Testis (tissue), 3 donors: Measurements from ENCODE around the gene ALDOC. TPM values are rescaled to one million over a fixed set of nuclear protein-coding genes. Genes with fewer than 3 reads are reported as not detected.

ENCODE experiments used
- DNase-seq: peaks from one replicate; pipeline ENCODE4 v3.0.0-alpha.2; 2019
- H3K27ac ChIP-seq, 2 donors: fragments of 200-600 bp; sonication (generic); one replicate each; pipeline ENCODE4 v1.5.1; 2019
- H3K27me3 ChIP-seq: fragments of 200-600 bp; sonication (generic); one replicate; pipeline ENCODE4 v1.5.1; 2019
- H3K36me3 ChIP-seq: fragments of 200-600 bp; sonication (generic); one replicate; pipeline ENCODE4 v1.5.1; 2017; ENCODE audit warnings: low read depth; ENCODE audit errors: missing control alignments
- H3K4me1 ChIP-seq: fragments of 200-600 bp; sonication (generic); one replicate; pipeline ENCODE4 v1.5.1; 2019
- H3K4me3 ChIP-seq, 2 donors: fragments of 200-600 bp; sonication (generic); one replicate each; pipeline ENCODE4 v1.5.1; 2017 to 2019
- H3K9me3 ChIP-seq: fragments of 200-600 bp; sonication (generic); one replicate; pipeline ENCODE4 v1.5.1; 2017
- CTCF ChIP-seq, 3 experiments: fragments of 450-650 bp in 2 of 3; fragments of 200-600 bp in 1 of 3; sonication (generic) in 1 of 3; IDR thresholded peaks; one replicate each; pipeline ENCODE4 v1.5.1; 2016 to 2019; ENCODE audit warnings: antibody characterized with exemption in 3 of 3, mild to moderate bottlenecking in 2 of 3, moderate library complexity in 1 of 3
- POLR2A ChIP-seq: fragments of 450-650 bp; IDR thresholded peaks from one replicate; pipeline ENCODE4 v1.6.1; 2017; ENCODE audit warnings: antibody characterized with exemption, mild to moderate bottlenecking, moderate library complexity
- WGBS, 2 donors: methylation state at CpG; one replicate each; pipeline ENCODE4 v1.1.5; 2018; 5-methylcytosine and 5-hydroxymethylcytosine counted together
- intact Hi-C: fragments of 100-400 bp; cut with DNase I; formaldehyde crosslinking; loops from one replicate; pipeline ENCODE4 v1.15.1; 2023; ENCODE audit warnings: low total_unique reads
- polyA plus RNA-seq: library from polyadenylated mRNA; stranded (reverse); fragments of 350-450 nt; fragmentation: Illumina TruSeq; extraction: RNeasy Lipid Tissue Mini Kit (QIAGEN cat#74804); gene quantifications from one replicate; pipeline ENCODE4 v1.2.3, GENCODE V29; 2014; ENCODE audit warnings: low read depth, low replicate concordance; ENCODE audit not compliant: insufficient read depth
- total RNA-seq, 2 donors: library from RNA; depleted of rRNA; stranded (reverse); fragments of >200 nt; gene quantifications; one replicate each; pipeline ENCODE4 v1.2.3, GENCODE V29; 2016

ALDOC gene
- total and polyA plus RNA-seq, 3 donors from 2014 or later: 29.2 to 65.8 (median 30.7) TPM

GRCh38 chr17:28563475-28563874 is 13.2 kb downstream of the ALDOC start:
- intact Hi-C loops: no loop called here
- WGBS, 2 donors: 74 to 90% methylated on average over 3 of the region's 3 CpGs
- H3K36me3 ChIP-seq: no peaks in the 10 kb centered on the region
- no peaks in the 10 kb centered on the region for H3K27me3 ChIP-seq
- no peaks in the 10 kb centered on the region for H3K9me3 ChIP-seq
- TF ChIP-seq POLR2A (no peak), CTCF (IDR thresholded peaks at IDR 0.05) (no peak)
- no peak for DNase-seq
- peaks cover 6% of the 10 kb centered on the region for H3K4me1 ChIP-seq
- no peak overlapping the region for H3K4me3 ChIP-seq
- H3K27ac ChIP-seq: no peak overlapping the region

GRCh38 chr17:28555022-28555421 is 21.7 kb downstream of the ALDOC start:
- peaks cover 17% of the 10 kb centered on the region for H3K4me1 ChIP-seq
- no peaks in the 10 kb centered on the region for H3K36me3 ChIP-seq
- WGBS, 2 donors: 93 to 96% methylated on average over 3 of the region's 3 CpGs
- no peak overlapping the region for H3K27ac ChIP-seq
- H3K4me3 ChIP-seq: no peak overlapping the region
- DNase-seq: no peak
- intact Hi-C loops: no loop called here
- H3K9me3 ChIP-seq: no peaks in the 10 kb centered on the region
- no peaks in the 10 kb centered on the region for H3K27me3 ChIP-seq
- TF ChIP-seq POLR2A (no peak), CTCF (IDR thresholded peaks at IDR 0.05) (no peak)

- intact Hi-C loops: no loop called here
- DNase-seq: no peak
- H3K9me3 ChIP-seq: no peaks in the 10 kb centered on the region
- peaks cover 21% of the 10 kb centered on the region for H3K4me1 ChIP-seq
- no peaks in the 10 kb centered on the region for H3K36me3 ChIP-seq
- no peak for TF ChIP-seq CTCF (IDR thresholded peaks at IDR 0.05)
- H3K4me3 ChIP-seq: no peak overlapping the region
- no peak overlapping the region for H3K27ac ChIP-seq
- 79 to 90% methylated on average over 4 to 6 of the region's 6 CpGs for WGBS, 2 donors
- no peaks in the 10 kb centered on the region for H3K27me3 ChIP-seq
These were observed 22.1 kb downstream of the ALDOC start for GRCh38 chr17:28554565-28554964.

GRCh38 chr17:28553000-28553505 is 23.6 kb downstream of the ALDOC start:
- H3K4me3 ChIP-seq: peak overlapping the region; percentile 86 to 92
- no peaks in the 10 kb centered on the region for H3K9me3 ChIP-seq
- H3K27ac ChIP-seq: peak overlapping the region in 1 of 2 donors; percentile 65
- no peaks in the 10 kb centered on the region for H3K27me3 ChIP-seq
- DNase-seq: no peak
- intact Hi-C loops: no loop called here
- no peaks in the 10 kb centered on the region for H3K36me3 ChIP-seq
- TF ChIP-seq POLR2A (no peak), CTCF (IDR thresholded peaks at IDR 0.05) (no peak)
- peaks cover 17% of the 10 kb centered on the region for H3K4me1 ChIP-seq
- 65 to 76% methylated on average over 5 of the region's 5 CpGs for WGBS, 2 donors
